Neuronal stem cell (in vitro differentiated cells): ENCODE results near the gene CYP27A1.
"Not testable (repeated sequence)": the region's sequence is repeated elsewhere in the genome, so short reads cannot be mapped to it uniquely, and the experiment has no call there.

Experiments
- DNase-seq: peaks from one replicate; pipeline ENCODE4 v3.0.0-alpha.2; 2013; ENCODE audit warnings: low spot score
- H2AFZ ChIP-seq: one replicate; pipeline ENCODE4 v1.6.1; 2013; ENCODE audit warnings: mild to moderate bottlenecking, low read length, inconsistent platforms
- H2AK5ac ChIP-seq: 2 replicates; pipeline ENCODE4 v1.6.1; 2013; ENCODE audit warnings: low read depth, mild to moderate bottlenecking, inconsistent platforms, low read length, moderate library complexity, mixed read lengths
- H2BK120ac ChIP-seq: 2 replicates; pipeline ENCODE4 v1.6.1; 2013; ENCODE audit warnings: low read depth, mild to moderate bottlenecking, inconsistent platforms, low read length, moderate library complexity, mixed read lengths
- H2BK12ac ChIP-seq: one replicate; pipeline ENCODE4 v1.6.1; 2013; ENCODE audit warnings: low read length, inconsistent platforms
- H2BK15ac ChIP-seq: 2 replicates; pipeline ENCODE4 v1.6.1; 2013; ENCODE audit warnings: mild to moderate bottlenecking, low read length, inconsistent platforms, mixed read lengths
- H2BK5ac ChIP-seq: one replicate; pipeline ENCODE4 v1.6.1; 2013; ENCODE audit warnings: inconsistent platforms, mild to moderate bottlenecking, low read length, moderate library complexity
- H3K14ac ChIP-seq: one replicate; pipeline ENCODE4 v1.6.1; 2013; ENCODE audit warnings: low read length, inconsistent platforms
- H3K18ac ChIP-seq: 2 replicates; pipeline ENCODE4 v1.6.1; 2013; ENCODE audit warnings: low read length, inconsistent platforms
- H3K23ac ChIP-seq: 2 replicates; pipeline ENCODE4 v1.6.1; 2013; ENCODE audit warnings: low read depth, mild to moderate bottlenecking, mixed read lengths, low read length, inconsistent platforms; ENCODE audit not compliant: poor library complexity
- H3K27ac ChIP-seq: replicated peaks from 3 replicates; pipeline ENCODE4 v1.5.1; 2013; ENCODE audit warnings: low read length, inconsistent platforms
- H3K27me3 ChIP-seq, 3 experiments: 2 replicates each; pipeline ENCODE4 v1.6.1; 2013; ENCODE audit warnings: low read length in 3 of 3, mild to moderate bottlenecking in 2 of 3, inconsistent platforms in 1 of 3, low read depth in 1 of 3, mixed read lengths in 1 of 3, moderate library complexity in 1 of 3; ENCODE audit not compliant: control insufficient read depth in 3 of 3, insufficient read depth in 3 of 3
- H3K36me3 ChIP-seq, 2 donors: replicated peaks in 1 of 2; 2 replicates each; pipeline ENCODE4 v1.6.1; 2013; ENCODE audit warnings: low read length in 2 of 2; ENCODE audit not compliant: control insufficient read depth in 2 of 2, insufficient read depth in 2 of 2
- H3K4ac ChIP-seq: 2 replicates; pipeline ENCODE4 v1.6.1; 2013; ENCODE audit warnings: inconsistent platforms, mild to moderate bottlenecking, low read length, moderate library complexity
- H3K4me1 ChIP-seq, 2 donors: 1 replicate in 1 of 2; 2 replicates in 1 of 2; pipeline ENCODE4 v1.6.1; 2013; ENCODE audit warnings: low read length in 2 of 2, low read depth in 1 of 2; ENCODE audit not compliant: control insufficient read depth in 2 of 2, insufficient read depth in 1 of 2
- H3K4me2 ChIP-seq: one replicate; pipeline ENCODE4 v1.6.1; 2013; ENCODE audit warnings: mild to moderate bottlenecking, low read length, inconsistent platforms; ENCODE audit not compliant: insufficient read depth, poor library complexity, severe bottlenecking
- H3K4me3 ChIP-seq, 2 donors: 2 replicates each; pipeline ENCODE4 v1.5.1; 2013; ENCODE audit warnings: low read length in 2 of 2, mild to moderate bottlenecking in 2 of 2, inconsistent platforms in 1 of 2, moderate library complexity in 1 of 2
- H3K79me1 ChIP-seq: one replicate; pipeline ENCODE4 v1.6.1; 2013; ENCODE audit warnings: low read depth, mild to moderate bottlenecking, inconsistent platforms, low read length, moderate library complexity
- H3K9ac ChIP-seq: one replicate; pipeline ENCODE4 v1.6.1; 2013; ENCODE audit warnings: mild to moderate bottlenecking, low read depth, low read length, inconsistent platforms; ENCODE audit not compliant: poor library complexity
- H3K9me3 ChIP-seq, 2 donors: replicated peaks in 1 of 2; 2 replicates each; pipeline versions ENCODE3 to v1.6.1; 2013; ENCODE audit warnings: low read length in 2 of 2, mild to moderate bottlenecking in 2 of 2, inconsistent platforms in 1 of 2, low read depth in 1 of 2, mixed read lengths in 1 of 2, moderate library complexity in 1 of 2; ENCODE audit not compliant: control insufficient read depth in 2 of 2, insufficient read depth in 1 of 2
- H4K8ac ChIP-seq: one replicate; pipeline ENCODE4 v1.6.1; 2013; ENCODE audit warnings: low read depth, mild to moderate bottlenecking, inconsistent platforms, low read length, moderate library complexity
- H4K91ac ChIP-seq: one replicate; pipeline ENCODE4 v1.6.1; 2013; ENCODE audit warnings: low read length, low read depth, mild to moderate bottlenecking, inconsistent platforms; ENCODE audit not compliant: poor library complexity
- WGBS, 2 donors: extraction: QIAGEN DNeasy Blood & Tissue Kit; methylation state at CpG; one replicate each; pipeline ENCODE4 v1.1.7; 2013; ENCODE audit warnings: missing lambda C conversion rate in 2 of 2, mixed read lengths in 1 of 2; ENCODE audit not compliant: insufficient read length in 2 of 2, insufficient replicate concordance in 1 of 2; ENCODE audit errors: extremely low coverage in 2 of 2; 5-methylcytosine and 5-hydroxymethylcytosine counted together

Gene CYP27A1

GRCh38 chr2:218755567-218756404 is 26.2 kb upstream of the CYP27A1 start:
- Histone ChIP-seq H3K14ac (no peak overlapping the region), H4K8ac (no peak overlapping the region), H3K23ac (no peak overlapping the region), H2AFZ (no peak overlapping the region), H2BK5ac (no peak overlapping the region), H2BK120ac (no peak overlapping the region), H2BK12ac (no peak overlapping the region), H3K79me1 (no peaks in the 10 kb centered on the region), H3K9ac (no peak overlapping the region), H3K36me3 (peaks cover 48 to 81% of the 10 kb centered on the region in 2 donors), H3K4ac (no peak overlapping the region), H3K9me3 (no peaks in the 10 kb centered on the region), H2AK5ac (no peak overlapping the region), H3K27ac (no peak overlapping the region), H3K4me1 (no peaks in the 10 kb centered on the region), H2BK15ac (no peak overlapping the region), H3K4me3 (no peak overlapping the region), H3K18ac (no peak overlapping the region), H3K4me2 (no peak overlapping the region), H3K27me3 (no peaks in the 10 kb centered on the region), H4K91ac (no peak overlapping the region)
- WGBS, 2 donors: no CpG with 5 or more reads among the region's 10 CpGs
- DNase-seq: no peak

- Histone ChIP-seq H3K18ac (no peak overlapping the region), H4K91ac (no peak overlapping the region), H4K8ac (no peak overlapping the region), H3K4ac (no peak overlapping the region), H3K27ac (no peak overlapping the region), H2BK120ac (no peak overlapping the region), H3K79me1 (no peaks in the 10 kb centered on the region), H2AFZ (no peak overlapping the region), H3K27me3 (no peaks in the 10 kb centered on the region), H2BK5ac (no peak overlapping the region), H3K4me2 (no peak overlapping the region), H3K4me3 (no peak overlapping the region), H2BK12ac (no peak overlapping the region), H3K14ac (no peak overlapping the region), H3K9ac (no peak overlapping the region), H3K36me3 (peaks cover 45 to 71% of the 10 kb centered on the region in 2 donors), H3K9me3 (no peaks in the 10 kb centered on the region), H3K4me1 (no peaks in the 10 kb centered on the region), H2BK15ac (no peak overlapping the region), H2AK5ac (no peak overlapping the region), H3K23ac (no peak overlapping the region)
- DNase-seq: no peak
- WGBS, 2 donors: no CpG with 5 or more reads among the region's 6 CpGs
These were observed 25.2 kb upstream of the CYP27A1 start for GRCh38 chr2:218756599-218757377.

GRCh38 chr2:218761795-218762194 is 20.2 kb upstream of the CYP27A1 start:
- H3K18ac ChIP-seq: no peak overlapping the region
- H2AK5ac ChIP-seq: no peak overlapping the region
- no peak overlapping the region for H2BK120ac ChIP-seq
- no peak overlapping the region for H3K4me2 ChIP-seq
- no peaks in the 10 kb centered on the region for H3K4me1 ChIP-seq
- DNase-seq: no peak
- H3K79me1 ChIP-seq: no peaks in the 10 kb centered on the region
- peaks cover 8 to 24% of the 10 kb centered on the region in 2 donors for H3K36me3 ChIP-seq
- H2BK15ac ChIP-seq: no peak overlapping the region
- H4K91ac ChIP-seq: no peak overlapping the region
- H3K27me3 ChIP-seq: no peaks in the 10 kb centered on the region
- H4K8ac ChIP-seq: no peak overlapping the region
- H2AFZ ChIP-seq: no peak overlapping the region
- WGBS, 2 donors: no CpG with 5 or more reads among the region's 2 CpGs
- no peak overlapping the region for H2BK5ac ChIP-seq
- no peak overlapping the region for H3K23ac ChIP-seq
- H3K9me3 ChIP-seq: no peaks in the 10 kb centered on the region
- no peak overlapping the region for H3K4ac ChIP-seq
- no peak overlapping the region for H2BK12ac ChIP-seq
- H3K9ac ChIP-seq: no peak overlapping the region
- no peak overlapping the region for H3K27ac ChIP-seq
- H3K4me3 ChIP-seq: no peak overlapping the region
- H3K14ac ChIP-seq: no peak overlapping the region

DNA sequence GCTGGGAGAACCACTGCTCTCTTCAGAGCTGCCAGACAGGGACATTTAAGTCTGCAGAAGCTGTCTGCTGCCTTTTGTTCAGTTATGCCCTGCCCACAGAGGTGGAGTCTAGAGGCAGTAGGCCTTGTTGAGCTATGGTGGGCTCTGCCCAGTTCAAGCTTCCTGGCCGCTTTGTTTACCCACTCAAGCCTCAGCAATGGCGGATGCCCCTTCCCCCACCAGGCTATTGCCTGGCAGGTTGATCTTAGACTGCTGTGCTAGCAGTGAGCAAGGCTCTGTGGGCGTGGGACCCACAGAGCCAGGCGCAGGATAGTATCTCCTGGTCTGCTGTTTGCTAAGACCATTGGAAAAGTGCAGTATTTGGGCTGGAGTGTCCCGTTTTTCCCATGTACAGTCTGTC is 9.2 kb upstream of the CYP27A1 start:
- H4K91ac ChIP-seq, H2BK12ac ChIP-seq, H3K27ac ChIP-seq, H3K18ac ChIP-seq, H3K9me3 ChIP-seq, H2AK5ac ChIP-seq, H3K4me2 ChIP-seq, H3K4ac ChIP-seq, H3K79me1 ChIP-seq, H4K8ac ChIP-seq, H3K4me1 ChIP-seq, H3K23ac ChIP-seq, H2AFZ ChIP-seq, H3K4me3 ChIP-seq, H2BK15ac ChIP-seq, H3K9ac ChIP-seq, H3K14ac ChIP-seq, H3K27me3 ChIP-seq, H3K36me3 ChIP-seq, H2BK5ac ChIP-seq, H2BK120ac ChIP-seq, DNase-seq: not testable (repeated sequence)
- no CpG with 5 or more reads among the region's 5 CpGs for WGBS, 2 donors
